Hepatocyte (in vitro differentiated cells): ENCODE data around the gene MAGI1. TPM values are rescaled to one million over a fixed set of nuclear protein-coding genes. Genes with fewer than 3 reads are reported as not detected.
A peak's percentile ranks its signal among the peaks of the same experiment; 100 is the strongest.

Experiments used
- DNase-seq: peaks from one replicate; pipeline ENCODE4 v3.0.0-alpha.2; 2016; ENCODE audit warnings: low spot score
- H2AFZ ChIP-seq: fragments of 200-600 bp; sonication (generic); 2 replicates; pipeline ENCODE4 v1.6.0; 2016; ENCODE audit warnings: antibody characterized with exemption, mild to moderate bottlenecking
- H3K27ac ChIP-seq: fragments of 200-600 bp; sonication (generic); 2 replicates; pipeline ENCODE4 v1.5.1; 2016; ENCODE audit warnings: mild to moderate bottlenecking
- H3K27me3 ChIP-seq: fragments of 200-600 bp; sonication (generic); 2 replicates; pipeline ENCODE4 v1.6.1; 2016
- H3K36me3 ChIP-seq: fragments of 200-600 bp; sonication (generic); replicated peaks from 2 replicates; pipeline ENCODE4 v1.5.1; 2016; ENCODE audit warnings: low read depth; ENCODE audit not compliant: insufficient read depth
- H3K4me1 ChIP-seq: fragments of 200-600 bp; sonication (generic); 2 replicates; pipeline ENCODE4 v1.5.1; 2016; ENCODE audit warnings: mild to moderate bottlenecking, moderate library complexity; ENCODE audit not compliant: insufficient read depth
- H3K4me2 ChIP-seq: fragments of 200-600 bp; sonication (generic); 2 replicates; pipeline ENCODE4 v1.6.0; 2016
- H3K4me3 ChIP-seq: fragments of 200-600 bp; sonication (generic); 2 replicates; pipeline ENCODE4 v1.5.1; 2016; ENCODE audit warnings: mild to moderate bottlenecking
- H3K79me2 ChIP-seq: fragments of 200-600 bp; sonication (generic); 2 replicates; pipeline ENCODE4 v1.6.0; 2017; ENCODE audit warnings: mild to moderate bottlenecking
- H3K9me2 ChIP-seq: fragments of 200-600 bp; sonication (generic); replicated peaks from 2 replicates; pipeline ENCODE4 v1.6.0; 2017; ENCODE audit warnings: mild to moderate bottlenecking; ENCODE audit not compliant: insufficient read depth
- H3K9me3 ChIP-seq: fragments of 200-600 bp; sonication (generic); 2 replicates; pipeline ENCODE4 v1.5.1; 2016; ENCODE audit warnings: low read depth, mild to moderate bottlenecking
- H4K20me1 ChIP-seq: fragments of 200-600 bp; sonication (generic); 2 replicates; pipeline ENCODE4 v1.6.0; 2016; ENCODE audit warnings: mild to moderate bottlenecking; ENCODE audit not compliant: insufficient read depth, poor library complexity, severe bottlenecking
- EZH2 ChIP-seq: fragments of 200-600 bp; sonication (generic); IDR thresholded peaks from 2 replicates; pipeline ENCODE4 v1.6.1; 2016; ENCODE audit warnings: antibody characterized with exemption, mild to moderate bottlenecking, borderline replicate concordance
- EZH2phosphoT487 ChIP-seq: fragments of 200-600 bp; sonication (generic); IDR thresholded peaks from one replicate; pipeline ENCODE4 v1.6.1; 2018; ENCODE audit warnings: antibody characterized with exemption, mild to moderate bottlenecking, low read depth, moderate library complexity; ENCODE audit not compliant: unreplicated experiment, severe bottlenecking
- WGBS: methylation state at CpG from one replicate; pipeline ENCODE4 v1.1.6; 2016; ENCODE audit warnings: low lambda C conversion rate; ENCODE audit errors: missing lambda C conversion rate; 5-methylcytosine and 5-hydroxymethylcytosine counted together
- polyA plus RNA-seq: library from polyadenylated mRNA; unstranded; fragments of >200 nt; fragmentation: Nextera tagmentation; extraction: Ambion mirVana; gene quantifications from 2 replicates; pipeline ENCODE4 v1.2.1, GENCODE V29; 2016
- total RNA-seq: library from RNA; depleted of rRNA; stranded (reverse); fragments of >200 nt; gene quantifications from 2 replicates; pipeline ENCODE4 v1.2.3, GENCODE V29; 2014
- TF ChIP-seq, protein P1 (sequence below): fragments of 200-600 bp; sonication (generic); IDR thresholded peaks from 2 replicates; pipeline ENCODE4 v1.5.1; 2016; ENCODE audit warnings: antibody characterized with exemption, mild to moderate bottlenecking; ENCODE audit not compliant: poor library complexity

Gene MAGI1
- total and polyA plus RNA-seq, 2 experiments from 2014 or later: 26.2 to 43.5 TPM

DNA sequence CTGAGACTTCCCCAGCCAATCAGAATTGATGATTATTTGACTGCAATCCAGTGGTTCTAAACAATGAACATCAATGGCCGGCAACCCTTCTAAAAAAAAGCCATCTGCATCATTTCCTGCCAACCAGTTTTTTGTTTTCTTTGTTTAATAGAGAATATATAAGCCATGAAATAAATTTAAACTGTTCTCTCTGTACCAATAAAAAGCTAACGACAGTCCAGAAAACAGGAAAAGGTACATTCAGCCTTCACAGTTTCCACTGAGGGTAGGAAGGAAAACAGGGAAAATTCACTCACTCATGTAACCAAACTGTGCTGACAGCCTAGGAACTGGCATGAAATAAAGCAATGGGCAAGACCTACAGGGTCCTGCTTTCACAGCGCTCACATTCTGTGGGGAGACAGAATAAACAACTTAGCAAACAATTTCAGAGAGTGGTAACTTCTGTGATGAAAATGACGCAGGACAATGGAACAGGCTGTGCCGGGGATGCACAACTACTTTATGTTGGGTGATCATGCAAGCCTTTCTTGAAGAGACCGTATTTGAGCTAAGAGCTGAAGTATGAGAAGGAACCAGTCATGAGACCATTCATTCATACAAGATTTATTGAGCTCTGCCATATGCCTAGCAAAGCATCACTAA lies 630.1 kb downstream of the MAGI1 start:
- no peak for TF ChIP-seq EZH2phosphoT487
- TF ChIP-seq EZH2: no peak
- TF ChIP-seq, protein P1, sequence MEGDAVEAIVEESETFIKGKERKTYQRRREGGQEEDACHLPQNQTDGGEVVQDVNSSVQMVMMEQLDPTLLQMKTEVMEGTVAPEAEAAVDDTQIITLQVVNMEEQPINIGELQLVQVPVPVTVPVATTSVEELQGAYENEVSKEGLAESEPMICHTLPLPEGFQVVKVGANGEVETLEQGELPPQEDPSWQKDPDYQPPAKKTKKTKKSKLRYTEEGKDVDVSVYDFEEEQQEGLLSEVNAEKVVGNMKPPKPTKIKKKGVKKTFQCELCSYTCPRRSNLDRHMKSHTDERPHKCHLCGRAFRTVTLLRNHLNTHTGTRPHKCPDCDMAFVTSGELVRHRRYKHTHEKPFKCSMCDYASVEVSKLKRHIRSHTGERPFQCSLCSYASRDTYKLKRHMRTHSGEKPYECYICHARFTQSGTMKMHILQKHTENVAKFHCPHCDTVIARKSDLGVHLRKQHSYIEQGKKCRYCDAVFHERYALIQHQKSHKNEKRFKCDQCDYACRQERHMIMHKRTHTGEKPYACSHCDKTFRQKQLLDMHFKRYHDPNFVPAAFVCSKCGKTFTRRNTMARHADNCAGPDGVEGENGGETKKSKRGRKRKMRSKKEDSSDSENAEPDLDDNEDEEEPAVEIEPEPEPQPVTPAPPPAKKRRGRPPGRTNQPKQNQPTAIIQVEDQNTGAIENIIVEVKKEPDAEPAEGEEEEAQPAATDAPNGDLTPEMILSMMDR: no peak
- Histone ChIP-seq H3K9me2 (no peaks in the 10 kb centered on the region), H3K4me2 (no peak overlapping the region), H3K4me3 (no peak overlapping the region), H2AFZ (no peak overlapping the region), H3K27me3 (no peaks in the 10 kb centered on the region), H3K9me3 (no peaks in the 10 kb centered on the region), H3K4me1 (peaks cover 9% of the 10 kb centered on the region), H4K20me1 (no peaks in the 10 kb centered on the region), H3K36me3 (no peaks in the 10 kb centered on the region), H3K79me2 (no peaks in the 10 kb centered on the region), H3K27ac (no peak overlapping the region)
- no peak for DNase-seq
- WGBS: 85% methylated on average over 6 of the region's 6 CpGs

DNA sequence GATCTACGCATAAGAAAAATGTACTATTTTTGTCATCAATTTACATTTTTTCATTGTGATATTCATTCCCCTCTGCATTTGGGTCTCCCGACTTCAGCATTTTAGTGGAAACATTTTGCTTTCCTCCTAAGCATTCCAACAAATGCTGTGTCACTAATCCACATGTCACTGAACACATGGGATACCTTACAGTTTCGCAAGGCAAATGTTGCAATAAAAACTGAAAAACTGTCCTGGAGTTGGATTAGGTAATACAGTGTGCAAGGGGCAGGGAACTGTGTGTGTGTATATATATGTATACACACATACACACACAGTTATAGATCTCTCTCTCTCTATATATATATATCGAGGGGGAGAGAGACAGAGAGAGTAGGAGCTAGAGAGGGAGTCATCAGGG lies 632.2 kb downstream of the MAGI1 start:
- DNase-seq: peak; percentile 17
- H3K79me2 ChIP-seq: no peaks in the 10 kb centered on the region
- TF ChIP-seq EZH2 (no peak), EZH2phosphoT487 (no peak)
- TF ChIP-seq, protein P1: no peak
- H3K27ac ChIP-seq: no peak overlapping the region
- H4K20me1 ChIP-seq: no peaks in the 10 kb centered on the region
- H3K4me2 ChIP-seq: no peak overlapping the region
- no peaks in the 10 kb centered on the region for H3K36me3 ChIP-seq
- H2AFZ ChIP-seq: no peak overlapping the region
- H3K9me2 ChIP-seq: no peaks in the 10 kb centered on the region
- no peaks in the 10 kb centered on the region for H3K9me3 ChIP-seq
- WGBS: 68% methylated on average over 4 of the region's 4 CpGs
- no peaks in the 10 kb centered on the region for H3K4me1 ChIP-seq
- H3K27me3 ChIP-seq: no peaks in the 10 kb centered on the region
- H3K4me3 ChIP-seq: no peak overlapping the region

DNA sequence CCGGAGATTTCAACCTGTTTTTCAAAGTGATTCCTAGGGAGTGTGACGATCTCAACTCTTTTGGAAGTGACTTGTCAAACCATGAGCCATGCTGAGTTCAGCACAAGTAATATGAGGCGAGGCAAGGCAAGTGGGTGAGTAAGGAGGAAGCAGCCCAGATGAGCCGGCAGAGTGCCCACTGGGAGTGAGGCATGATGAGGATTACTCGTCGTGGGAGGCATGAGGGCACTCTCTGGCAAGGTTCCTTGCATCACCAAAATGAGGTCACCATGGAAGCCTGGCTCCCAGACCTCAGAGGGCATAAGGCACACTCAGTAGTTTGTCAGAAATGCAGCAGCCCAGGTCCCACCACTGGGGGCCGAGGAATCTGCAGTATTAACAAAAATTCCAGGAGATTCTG lies 636.1 kb downstream of the MAGI1 start:
- no peaks in the 10 kb centered on the region for H4K20me1 ChIP-seq
- no peaks in the 10 kb centered on the region for H3K36me3 ChIP-seq
- no peaks in the 10 kb centered on the region for H3K27me3 ChIP-seq
- 83% methylated on average over 7 of the region's 7 CpGs for WGBS
- H3K27ac ChIP-seq: no peak overlapping the region
- H3K79me2 ChIP-seq: no peaks in the 10 kb centered on the region
- H3K4me1 ChIP-seq: no peaks in the 10 kb centered on the region
- DNase-seq: no peak
- H2AFZ ChIP-seq: no peak overlapping the region
- H3K9me2 ChIP-seq: no peaks in the 10 kb centered on the region
- H3K4me2 ChIP-seq: no peak overlapping the region
- no peak for TF ChIP-seq EZH2phosphoT487
- no peak for TF ChIP-seq EZH2
- TF ChIP-seq, protein P1: no peak
- H3K9me3 ChIP-seq: no peaks in the 10 kb centered on the region
- H3K4me3 ChIP-seq: no peak overlapping the region
